AG04449 (cell line): ENCODE results near the gene PRKAR1B.

Experiments
- CTCF ChIA-PET: fragments of 350-600 bp; formaldehyde crosslinking; extraction: SDS; loops from one replicate; lab custom pipeline; 2021; ENCODE audit warnings: antibody characterized with exemption; lab: Yijun Ruan, JAX
- POLR2A ChIA-PET: fragments of 400-600, 350-600 bp; formaldehyde crosslinking; extraction: SDS; loops from one replicate; lab custom pipeline; 2020; ENCODE audit warnings: antibody characterized with exemption, inconsistent platforms; lab: Yijun Ruan, JAX
- DNase-seq: peaks from one replicate; pipeline ENCODE4 v3.0.0-alpha.2; 2010; ENCODE audit warnings: low read depth, low spot score
- H3K4me3 ChIP-seq: 2 replicates; pipeline ENCODE4 v1.5.1; 2011; ENCODE audit warnings: low read depth, mild to moderate bottlenecking, control low read depth, low read length
- TF ChIP-seq, protein P1 (sequence below): IDR thresholded peaks from one replicate; pipeline ENCODE4 v1.5.1; 2011; ENCODE audit warnings: mild to moderate bottlenecking, moderate library complexity, low read length, control low read depth, inconsistent platforms; ENCODE audit not compliant: insufficient read depth; ENCODE audit errors: missing control alignments

PRKAR1B gene

DNA sequence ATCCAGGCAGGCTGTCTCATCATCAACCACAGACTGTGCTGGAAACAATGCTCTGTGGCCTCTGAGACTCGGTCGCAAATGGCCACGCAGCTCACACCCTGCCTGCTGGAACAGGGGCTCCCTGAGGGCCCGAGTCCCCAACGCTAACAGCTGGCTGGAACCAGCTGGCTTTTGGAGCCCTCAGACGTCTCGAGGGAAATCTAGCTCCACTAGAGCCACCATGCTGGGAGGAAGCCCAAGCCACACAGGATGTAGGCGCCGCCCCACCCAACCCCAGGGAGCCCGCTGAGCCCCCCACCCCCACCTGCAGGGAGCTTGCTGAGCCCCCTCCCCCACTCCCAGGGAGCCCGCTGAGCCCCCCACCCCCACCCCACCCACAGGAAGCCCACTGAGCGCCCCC is 186.1 kb downstream of the PRKAR1B start:
- H3K4me3 ChIP-seq: no peak overlapping the region
- POLR2A ChIA-PET: no interaction called here
- TF ChIP-seq, protein P1, sequence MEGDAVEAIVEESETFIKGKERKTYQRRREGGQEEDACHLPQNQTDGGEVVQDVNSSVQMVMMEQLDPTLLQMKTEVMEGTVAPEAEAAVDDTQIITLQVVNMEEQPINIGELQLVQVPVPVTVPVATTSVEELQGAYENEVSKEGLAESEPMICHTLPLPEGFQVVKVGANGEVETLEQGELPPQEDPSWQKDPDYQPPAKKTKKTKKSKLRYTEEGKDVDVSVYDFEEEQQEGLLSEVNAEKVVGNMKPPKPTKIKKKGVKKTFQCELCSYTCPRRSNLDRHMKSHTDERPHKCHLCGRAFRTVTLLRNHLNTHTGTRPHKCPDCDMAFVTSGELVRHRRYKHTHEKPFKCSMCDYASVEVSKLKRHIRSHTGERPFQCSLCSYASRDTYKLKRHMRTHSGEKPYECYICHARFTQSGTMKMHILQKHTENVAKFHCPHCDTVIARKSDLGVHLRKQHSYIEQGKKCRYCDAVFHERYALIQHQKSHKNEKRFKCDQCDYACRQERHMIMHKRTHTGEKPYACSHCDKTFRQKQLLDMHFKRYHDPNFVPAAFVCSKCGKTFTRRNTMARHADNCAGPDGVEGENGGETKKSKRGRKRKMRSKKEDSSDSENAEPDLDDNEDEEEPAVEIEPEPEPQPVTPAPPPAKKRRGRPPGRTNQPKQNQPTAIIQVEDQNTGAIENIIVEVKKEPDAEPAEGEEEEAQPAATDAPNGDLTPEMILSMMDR: no peak
- CTCF ChIA-PET: no interaction called here
- DNase-seq: no peak

DNA sequence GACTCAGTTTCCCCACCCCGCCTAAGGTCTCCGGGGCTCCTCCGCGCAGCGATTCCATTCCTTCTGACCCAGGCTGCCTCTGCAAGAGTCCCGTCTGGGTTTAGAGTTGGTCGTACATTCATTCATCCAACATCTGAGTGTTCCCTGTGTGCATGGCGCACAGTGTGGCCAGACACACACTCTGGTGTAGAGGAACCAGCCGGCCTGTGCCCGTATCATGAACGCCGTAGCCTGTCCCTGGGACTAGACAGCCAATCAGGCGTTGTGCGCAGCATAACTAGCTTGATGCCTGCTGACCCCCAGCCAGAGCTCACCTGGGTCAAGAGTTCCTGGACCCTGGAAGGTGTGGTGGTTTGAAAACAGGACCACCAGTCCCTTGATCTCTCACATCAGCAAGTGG is 186.5 kb downstream of the PRKAR1B start:
- no peak overlapping the region for H3K4me3 ChIP-seq
- ChIA-PET CTCF (no interaction called here), POLR2A (no interaction called here)
- no peak for DNase-seq
- TF ChIP-seq, protein P1: no peak

DNA sequence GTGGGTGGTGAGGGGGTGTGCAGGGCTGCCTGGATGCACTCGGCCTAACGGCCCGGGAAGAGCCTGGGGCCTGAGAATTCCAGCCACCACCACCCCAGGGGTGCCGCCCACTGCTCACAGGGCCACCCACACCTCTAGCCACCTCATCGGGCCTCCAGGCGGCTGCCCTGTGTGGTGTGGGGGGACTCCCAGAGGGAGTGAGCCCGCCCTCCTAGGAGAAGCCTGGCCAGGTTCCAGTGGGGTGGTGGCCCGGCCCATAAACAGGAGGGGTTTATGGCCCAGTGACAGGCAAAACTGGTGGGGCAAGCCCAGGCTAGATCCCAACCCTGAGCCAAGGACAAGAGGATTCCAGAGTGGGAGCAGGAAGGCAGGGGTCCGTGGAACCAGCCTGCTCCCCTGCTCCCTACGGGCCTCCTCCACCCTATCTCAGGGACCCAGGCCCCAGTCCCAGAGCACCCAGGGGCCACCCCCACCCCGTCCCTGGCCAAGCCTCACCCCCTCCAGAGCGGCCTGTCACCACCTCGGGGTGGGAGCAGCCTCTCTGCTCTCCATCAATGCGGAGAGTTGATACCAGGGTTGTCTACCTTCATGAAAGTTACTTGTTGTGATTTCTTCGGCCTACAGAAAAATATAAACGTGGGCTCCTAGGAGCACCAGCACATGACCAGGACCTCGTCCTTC is 187.2 kb downstream of the PRKAR1B start:
- TF ChIP-seq, protein P1: no peak
- no peak overlapping the region for H3K4me3 ChIP-seq
- POLR2A ChIA-PET: no interaction called here
- no peak for DNase-seq
- CTCF ChIA-PET: no interaction called here

DNA sequence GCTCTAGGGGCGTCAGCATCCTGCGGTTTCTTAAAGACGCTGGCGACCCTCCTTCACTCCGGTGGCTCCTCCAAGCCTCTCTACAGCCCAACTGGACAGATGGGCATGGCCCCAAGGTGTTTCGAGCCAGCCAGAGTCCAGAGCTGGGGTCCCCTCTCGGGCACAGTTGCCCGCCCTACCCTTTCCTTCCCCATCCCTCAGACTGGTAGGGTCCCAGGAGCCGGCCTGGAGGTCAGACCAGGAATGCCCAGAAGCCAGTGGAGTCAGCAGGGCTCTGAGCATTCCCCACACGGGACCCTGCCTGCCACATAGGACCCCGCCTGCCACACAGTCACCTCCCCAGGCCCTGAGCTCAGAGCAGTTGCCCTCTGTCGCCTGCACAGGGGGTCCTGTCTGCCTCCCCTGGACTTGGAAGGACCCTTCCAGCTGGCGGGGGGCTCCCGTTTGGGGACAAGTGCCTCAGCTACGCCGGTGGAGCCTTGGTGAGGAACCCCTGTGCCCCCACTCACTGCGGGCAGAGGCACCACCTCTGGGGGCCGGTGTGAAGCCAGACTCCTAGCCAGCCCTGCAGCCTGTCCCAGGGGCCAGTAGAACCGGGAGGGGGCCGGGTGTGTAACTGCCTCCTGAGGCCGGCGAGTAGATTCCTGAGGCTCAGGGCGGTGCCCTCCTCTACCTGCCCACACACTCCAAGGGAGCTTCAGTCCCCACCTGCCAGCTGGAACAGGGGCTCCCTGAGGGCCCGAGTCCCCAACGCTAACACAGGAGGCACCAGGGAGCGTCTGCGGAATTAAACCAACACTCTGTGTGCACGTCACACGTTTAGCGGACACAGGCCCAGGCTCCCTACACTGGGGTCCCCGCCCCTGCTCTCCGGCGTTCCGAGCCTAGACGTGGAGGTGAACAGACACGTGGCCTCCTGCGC is 188.1 kb downstream of the PRKAR1B start:
- no peak for DNase-seq
- POLR2A ChIA-PET: interaction anchor here (1.5 kb wide), 1 partner anchor 19 kb away, joined by 7 read pairs; the partner anchor contains the start of gene PDGFA
- TF ChIP-seq, protein P1: no peak
- CTCF ChIA-PET: interaction anchor here (1.0 to 1.8 kb wide), 3 partner anchors 17 to 235 kb away, joined by 3 to 5 read pairs (median 3); no protein-coding TSS in a partner anchor
- no peak overlapping the region for H3K4me3 ChIP-seq

DNA sequence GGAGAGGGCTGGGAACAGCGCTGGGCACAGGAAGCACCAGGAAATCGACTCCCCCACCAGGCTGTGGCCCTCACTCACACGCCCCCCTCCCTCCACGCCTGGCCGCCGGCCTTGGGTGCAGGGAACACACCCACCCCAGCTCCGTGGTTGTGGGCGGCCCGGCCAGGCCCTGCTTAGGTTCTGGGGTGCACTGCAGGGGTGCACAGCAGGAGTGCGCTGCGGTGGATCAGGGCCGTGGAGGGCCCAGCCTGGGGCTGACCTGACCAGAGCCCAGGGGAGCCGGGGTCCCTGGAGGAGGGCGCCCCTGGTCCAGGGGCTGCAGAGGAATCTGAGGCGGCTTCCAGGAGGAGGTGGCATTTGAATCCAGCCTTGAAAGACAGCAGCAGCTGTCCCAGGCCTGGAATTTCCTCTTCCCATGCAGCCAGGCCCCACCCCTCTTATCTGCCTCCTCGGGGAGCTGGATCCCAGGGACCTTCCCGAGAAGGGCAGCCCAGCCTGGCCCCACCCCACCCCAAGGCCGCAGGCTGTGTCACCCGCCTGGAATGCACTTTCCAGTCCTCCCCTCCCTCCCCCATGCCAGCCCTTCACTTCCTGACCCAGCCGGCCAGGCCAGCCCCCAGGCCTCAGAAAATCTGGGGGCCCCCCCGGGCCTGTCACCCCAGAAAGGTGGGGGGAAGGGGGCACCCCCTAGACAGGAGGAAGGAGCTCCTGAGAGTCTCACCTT is 189.0 kb downstream of the PRKAR1B start:
- ChIA-PET CTCF (interaction anchor here (1.0 to 1.8 kb wide), 3 partner anchors 16 to 236 kb away, joined by 3 to 5 read pairs (median 3); no protein-coding TSS in a partner anchor), POLR2A (interaction anchor here (1.5 kb wide), 1 partner anchor 18 kb away, joined by 7 read pairs; the partner anchor contains the start of gene PDGFA)
- DNase-seq: peak; percentile 46

More for the DNA sequence above, 189.0 kb downstream of the PRKAR1B start:
- TF ChIP-seq, protein P1: no peak
- no peak overlapping the region for H3K4me3 ChIP-seq
